ENCODE results near the gene PCF11.
A peak's percentile ranks its signal among the peaks of the same experiment; 100 is the strongest.
"Not testable (repeated sequence)": the region's sequence is repeated elsewhere in the genome, so short reads cannot be mapped to it uniquely, and the experiment has no call there.

PCF11 gene

GRCh38 chr11:83192606-83193245 is 35.8 kb downstream of the PCF11 start:
- DNase-seq = no peak

GRCh38 chr11:83193315-83194280 is 36.7 kb downstream of the PCF11 start, which contains the start of gene ANKRD42:
Gene ANKRD42, plus strand, starts transcription at chr11:83193712. Its CDS starts 959 bp downstream, at chr11:83194671.
- DNase-seq = peak; percentile 78

GRCh38 chr11:83194281-83195142 is 37.6 kb downstream of the PCF11 start:
- DNase-seq = peak; percentile 52

GRCh38 chr11:83195143-83195466 is 38.2 kb downstream of the PCF11 start:
- DNase-seq = no peak

- DNase-seq = no peak
Observed at GRCh38 chr11:83195649-83196048, 38.7 kb downstream of the PCF11 start.

GRCh38 chr11:83200035-83200434 is 43.1 kb downstream of the PCF11 start:
- DNase-seq = no peak

- DNase-seq = no peak
Observed at GRCh38 chr11:83205608-83206185, 48.8 kb downstream of the PCF11 start.

- no peak for DNase-seq
Observed at GRCh38 chr11:83206221-83206620, 49.3 kb downstream of the PCF11 start.

GRCh38 chr11:83206771-83207382 is 49.9 kb downstream of the PCF11 start:
- not testable (repeated sequence) for DNase-seq

GRCh38 chr11:83219095-83219494 is 62.2 kb downstream of the PCF11 start:
- DNase-seq = no peak

GRCh38 chr11:83220260-83220659 is 63.3 kb downstream of the PCF11 start:
- no peak for DNase-seq

GRCh38 chr11:83221694-83222093 is 64.8 kb downstream of the PCF11 start:
- no peak for DNase-seq

GRCh38 chr11:83222499-83222898 is 65.6 kb downstream of the PCF11 start:
- no peak for DNase-seq

- no peak for DNase-seq
Observed at GRCh38 chr11:83223457-83223856, 66.5 kb downstream of the PCF11 start.

GRCh38 chr11:83235825-83236224 is 78.9 kb downstream of the PCF11 start:
- no peak for DNase-seq

Data from T-helper 9 cell (primary cell).